Activated CD8-positive, alpha-beta memory T cell treated with anti-CD3 and anti-CD28 coated beads, Interleukin-2, amount 50 U/mL, for 1 hour (primary cell): ENCODE measurements around the gene DYNLT2.
"Not testable (repeated sequence)": the region's sequence is repeated elsewhere in the genome, so short reads cannot be mapped to it uniquely, and the experiment has no call there.

Experiments used
- DNase-seq: peaks from one replicate; pipeline ENCODE4 v3.0.0-alpha.2; 2020; ENCODE audit errors: extremely low read depth

The DYNLT2 gene

DNA sequence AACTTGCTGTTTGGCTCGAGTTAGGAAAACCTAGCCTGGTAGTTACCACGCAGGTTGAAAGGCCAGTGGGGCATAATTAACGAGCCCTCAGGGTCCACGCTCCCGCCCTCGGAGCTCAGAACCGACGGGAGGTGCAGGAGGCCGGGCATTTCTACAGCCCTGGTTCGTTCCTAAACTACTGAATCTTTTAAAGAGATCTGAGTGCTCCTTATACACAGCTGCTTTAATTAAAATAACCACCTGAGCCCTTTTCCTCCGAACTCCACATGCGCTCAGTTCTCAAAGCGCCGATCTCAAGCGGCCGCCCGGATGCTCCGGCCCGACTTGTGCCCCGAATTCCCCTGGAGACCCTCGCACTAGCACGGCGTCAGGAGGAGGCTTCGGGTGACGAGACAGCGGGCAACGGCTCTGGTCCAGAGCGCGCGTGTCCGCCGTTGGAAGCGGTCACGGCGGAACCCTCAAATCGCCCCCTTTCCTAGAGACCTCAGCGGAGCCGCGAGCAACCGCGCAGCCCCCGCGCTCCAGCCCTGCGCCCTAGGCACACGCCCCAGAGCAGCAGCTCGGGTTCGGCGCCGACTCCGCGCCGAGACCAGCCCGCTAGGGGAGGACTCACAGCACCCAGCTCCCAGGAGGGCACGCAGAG is 49.9 kb downstream of the DYNLT2 start:
- DNase-seq = no peak

DNA sequence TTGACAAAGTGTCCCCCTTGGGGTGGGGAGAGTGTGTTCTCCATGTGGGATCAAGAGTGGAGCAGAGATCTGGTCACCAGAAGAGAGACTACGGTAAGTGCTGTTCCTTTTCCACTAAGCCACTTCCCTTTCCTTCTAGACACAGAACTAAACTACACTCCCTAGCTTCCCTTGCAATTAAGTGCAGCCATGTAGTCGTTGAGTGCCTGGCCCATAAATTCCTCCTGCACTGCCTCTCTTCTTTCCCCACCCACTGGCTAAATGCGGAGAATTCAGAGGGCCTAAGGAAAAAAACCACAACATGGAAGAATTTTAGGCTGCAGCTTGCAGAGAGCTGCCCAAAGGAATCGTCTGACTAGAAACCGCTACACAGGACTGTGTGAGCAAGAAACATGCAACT is 51.1 kb downstream of the DYNLT2 start:
- no peak for DNase-seq

DNA sequence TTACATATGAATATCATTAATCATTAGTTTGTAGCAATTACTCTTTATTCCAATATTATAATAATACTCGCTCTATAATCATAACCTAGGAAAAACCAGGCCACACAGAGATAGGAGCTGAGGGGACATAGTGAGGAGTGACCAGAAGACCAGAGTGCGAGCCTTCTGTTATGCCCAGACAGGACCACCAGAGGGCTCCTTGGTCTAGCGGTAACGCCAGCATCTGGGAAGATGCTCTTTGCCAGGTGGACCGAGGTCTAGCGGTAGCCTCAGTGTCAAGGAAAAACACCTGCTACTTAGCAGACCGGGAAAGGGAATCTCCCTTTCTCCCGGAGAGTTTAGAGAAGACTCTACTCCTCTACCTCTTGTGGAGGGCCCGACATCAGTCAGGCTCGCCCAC is 54.3 kb downstream of the DYNLT2 start:
- not testable (repeated sequence) for DNase-seq

DNA sequence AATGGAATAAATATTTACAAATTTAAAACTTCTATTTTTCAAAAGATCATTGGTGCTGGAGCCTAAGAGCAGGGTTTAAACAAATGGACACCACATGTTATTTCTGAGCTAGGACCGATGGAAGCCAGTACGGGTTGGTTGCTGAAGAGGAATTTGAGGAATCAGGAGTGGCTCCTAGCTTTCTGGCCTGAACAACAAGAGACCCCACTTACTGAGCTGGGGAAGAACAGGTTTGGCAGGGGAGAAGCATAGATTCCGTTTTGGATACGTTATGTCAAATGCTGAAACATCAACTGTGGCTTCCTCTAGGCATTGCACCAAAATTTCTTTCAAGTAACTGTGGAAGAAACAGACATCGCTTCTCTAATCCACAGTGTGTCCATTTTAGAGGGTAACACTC is 56.2 kb downstream of the DYNLT2 start:
- DNase-seq = no peak

DNA sequence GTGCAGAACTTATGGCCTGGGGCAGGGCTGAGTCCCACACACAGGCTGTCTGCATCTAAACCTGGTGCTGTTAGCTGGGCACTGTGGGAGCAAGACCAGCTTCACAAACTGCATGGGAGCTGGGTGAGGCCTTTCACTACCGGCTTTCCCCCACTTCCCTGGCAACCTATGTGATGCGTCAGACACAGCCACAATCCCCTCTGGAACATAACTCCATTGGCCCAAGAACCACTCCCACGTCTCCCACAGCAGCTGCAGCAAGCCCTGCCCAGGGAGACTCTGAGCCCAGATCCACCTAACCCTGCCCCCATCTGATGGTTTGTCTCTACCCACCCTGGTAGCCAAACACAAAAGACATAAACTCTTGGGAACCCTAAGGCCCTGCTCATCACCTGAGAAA is 58.9 kb downstream of the DYNLT2 start:
- DNase-seq = no peak

DNA sequence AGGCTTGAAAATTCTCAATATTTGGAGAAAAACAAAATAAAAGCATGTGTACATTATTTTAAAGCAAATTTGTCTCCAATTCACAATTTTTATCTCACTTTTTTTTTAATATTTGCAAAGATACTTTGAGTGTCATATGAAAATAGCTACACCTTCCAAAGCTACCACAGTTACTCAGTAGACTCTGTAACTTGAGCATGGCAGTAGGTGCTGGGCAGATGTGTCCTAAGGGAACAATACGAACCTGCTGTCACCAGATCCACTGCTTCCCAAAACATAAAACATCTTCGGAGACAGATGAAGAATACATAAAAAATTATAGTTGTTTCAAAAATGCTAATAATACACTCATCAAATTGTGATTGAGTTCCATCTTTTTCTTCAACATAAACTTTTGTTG is 60.1 kb downstream of the DYNLT2 start:
- no peak for DNase-seq
